ENCODE measurements around the gene MAST4.

- TF ChIP-seq EP300 (IDR thresholded peaks at IDR 0.05) (no peak), USF2 (IDR thresholded peaks at IDR 0.05) (no peak), ELK1 (IDR thresholded peaks at IDR 0.05; ENCODE audit: low read depth, low read length) (no peak), CTCF (IDR thresholded peaks at IDR 0.05) (no peak), NFE2L2 (conservative IDR thresholded peaks at IDR 0.05; ENCODE audit: low read length) (no peak), HMGXB4 (CRISPR knock-in tag; IDR thresholded peaks at IDR 0.05; ENCODE audit: borderline replicate concordance) (no peak), RCOR1 (IDR thresholded peaks at IDR 0.05; ENCODE audit: low read depth, low read length) (no peak), ZC3H11A (IDR thresholded peaks at IDR 0.05) (no peak)
These were observed 145.2 kb downstream of the MAST4 start for GRCh38 chr5:66741394-66741793.

Data from A549 (cell line).